ENCODE measurements around the gene NWD2.
"Not testable (repeated sequence)": the region's sequence is repeated elsewhere in the genome, so short reads cannot be mapped to it uniquely, and the experiment has no call there.

The NWD2 gene

DNA sequence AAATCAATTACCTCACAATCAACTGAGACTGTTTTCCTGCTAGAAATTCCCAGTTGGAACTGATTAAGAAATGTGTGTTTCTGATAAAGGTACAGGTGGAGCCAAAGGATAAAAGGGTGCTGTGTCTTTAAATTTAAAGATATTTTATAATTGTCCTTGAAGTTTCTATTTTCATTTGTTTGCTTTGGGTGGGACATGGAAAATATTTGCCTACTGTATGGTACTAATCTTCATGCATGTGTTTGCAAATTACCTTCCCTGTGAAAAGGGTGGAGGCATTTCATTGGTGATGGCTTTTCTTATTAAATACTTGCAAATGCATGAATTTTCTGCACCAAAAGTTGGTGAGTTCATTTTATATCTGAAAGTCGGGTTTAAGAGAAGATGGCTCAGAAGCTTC lies 225.7 kb downstream of the NWD2 start:
- DNase-seq (ENCODE audit: low read depth in 2 of 2) = no peak

DNA sequence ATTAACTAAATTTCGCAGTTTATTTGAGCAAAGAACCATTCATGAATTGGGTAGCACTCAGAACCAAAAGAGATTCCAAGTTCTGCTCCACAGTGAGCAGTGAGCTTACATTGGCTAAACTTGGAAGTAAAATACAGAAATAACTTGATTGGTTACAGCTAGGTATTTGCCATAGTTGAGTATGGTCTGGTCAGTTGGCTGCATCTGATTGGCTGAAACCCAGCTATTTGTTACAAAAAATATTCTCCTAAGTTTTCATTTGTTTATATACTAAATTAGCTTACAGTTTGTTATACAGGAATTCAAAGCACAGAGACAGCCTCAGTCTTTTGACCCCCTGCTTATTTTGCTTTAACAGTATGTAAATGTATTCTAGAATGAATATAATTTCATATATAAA lies 226.6 kb downstream of the NWD2 start:
- no peak for DNase-seq (ENCODE audit: low read depth in 2 of 2)

DNA sequence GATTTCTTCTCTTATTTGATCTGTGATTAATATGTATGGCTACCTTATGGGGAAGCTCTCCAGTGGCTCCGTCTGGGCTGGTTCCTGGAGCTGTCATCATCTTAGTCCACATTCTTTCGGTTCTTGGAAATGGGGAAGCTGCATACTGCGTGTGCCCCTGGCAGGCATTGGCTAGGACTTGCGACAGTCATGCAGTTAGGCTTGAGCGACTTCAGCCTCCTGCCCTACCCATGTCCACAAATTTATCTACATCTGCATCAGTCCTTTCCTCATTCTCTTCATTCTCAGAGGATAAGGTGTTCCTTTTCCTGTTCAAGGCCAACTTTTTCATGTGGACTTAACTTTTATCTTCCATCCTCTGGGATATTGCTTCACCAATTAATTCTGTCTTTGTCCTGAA lies 227.4 kb downstream of the NWD2 start:
- no peak for DNase-seq (ENCODE audit: low read depth in 2 of 2)

DNA sequence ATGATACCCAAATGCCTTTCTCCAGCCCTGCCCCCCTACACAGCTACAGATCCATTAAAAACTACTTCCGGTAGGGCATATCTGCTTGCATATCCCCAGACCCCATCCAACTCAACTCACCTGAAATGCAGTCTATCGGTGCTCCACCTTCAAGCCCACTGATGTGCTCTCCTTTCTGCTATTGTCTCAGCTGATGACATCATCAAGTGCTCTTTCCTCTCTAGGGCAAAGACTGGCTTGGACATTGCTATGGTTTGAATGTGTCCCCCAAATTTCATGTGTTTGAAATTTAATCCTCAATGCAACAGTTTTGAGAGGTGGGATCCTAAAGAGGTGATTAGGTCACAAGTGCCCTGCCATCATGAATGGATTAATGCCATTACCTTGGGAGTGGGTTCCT lies 229.3 kb downstream of the NWD2 start:
- no peak for DNase-seq (ENCODE audit: low read depth in 2 of 2)

DNA sequence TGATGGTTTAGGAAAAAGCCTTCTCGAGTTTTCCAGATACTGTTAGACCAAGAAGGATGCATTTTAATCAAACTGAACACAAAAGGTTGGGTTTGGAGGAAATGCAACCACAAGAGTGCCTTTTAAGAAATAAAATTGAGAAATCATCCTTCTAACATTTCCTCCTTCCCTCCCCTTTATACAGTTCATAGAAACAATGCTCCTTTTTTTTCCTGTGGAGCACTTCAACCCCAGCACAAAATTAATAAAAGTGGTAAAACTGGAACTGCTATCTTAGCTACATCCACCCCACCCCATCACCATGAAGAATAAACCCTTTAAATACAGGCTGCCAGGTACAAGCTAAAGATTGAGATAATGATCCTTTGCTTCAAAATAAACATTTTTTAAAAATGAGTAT lies 230.5 kb downstream of the NWD2 start:
- no peak for DNase-seq (ENCODE audit: low read depth in 2 of 2)

DNA sequence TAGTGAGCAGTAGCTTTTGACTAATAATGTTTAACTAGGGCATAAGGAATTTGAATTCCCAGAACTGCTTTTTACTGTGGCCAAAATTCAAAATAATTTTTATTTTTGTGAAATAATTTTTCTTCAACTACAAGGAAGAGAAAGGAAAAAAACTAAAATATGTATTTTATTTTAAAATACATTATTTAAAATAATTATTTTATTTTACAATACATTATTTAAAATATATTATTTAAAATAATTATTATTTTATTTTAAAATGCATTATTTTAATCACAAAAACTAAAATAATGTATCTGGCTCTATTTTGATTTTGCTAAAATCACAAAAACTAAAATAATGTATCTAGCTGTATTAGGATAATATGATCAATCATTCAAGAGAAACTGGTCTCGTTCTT lies 231.2 kb downstream of the NWD2 start:
- DNase-seq (ENCODE audit: low read depth in 2 of 2) = no peak

DNA sequence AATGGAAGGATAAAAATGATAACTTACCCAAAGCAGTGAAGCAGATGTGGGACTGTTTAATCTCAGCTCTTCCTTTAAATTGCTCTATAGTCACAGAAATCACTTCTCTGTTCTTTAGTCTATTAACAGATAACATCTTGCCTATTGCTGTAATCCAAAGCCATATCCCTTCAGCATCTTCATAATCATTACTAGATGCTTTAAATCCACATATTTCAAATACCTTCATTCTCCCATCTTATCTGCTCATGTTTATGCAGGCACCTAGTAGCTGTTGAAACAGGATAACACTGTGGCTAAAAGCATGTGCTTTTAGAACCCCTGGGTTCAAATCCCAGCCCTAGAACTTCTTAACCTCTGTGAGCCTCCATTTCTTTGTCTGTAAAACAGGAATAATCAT lies 231.7 kb downstream of the NWD2 start:
- DNase-seq (ENCODE audit: low read depth in 2 of 2) = no peak

DNA sequence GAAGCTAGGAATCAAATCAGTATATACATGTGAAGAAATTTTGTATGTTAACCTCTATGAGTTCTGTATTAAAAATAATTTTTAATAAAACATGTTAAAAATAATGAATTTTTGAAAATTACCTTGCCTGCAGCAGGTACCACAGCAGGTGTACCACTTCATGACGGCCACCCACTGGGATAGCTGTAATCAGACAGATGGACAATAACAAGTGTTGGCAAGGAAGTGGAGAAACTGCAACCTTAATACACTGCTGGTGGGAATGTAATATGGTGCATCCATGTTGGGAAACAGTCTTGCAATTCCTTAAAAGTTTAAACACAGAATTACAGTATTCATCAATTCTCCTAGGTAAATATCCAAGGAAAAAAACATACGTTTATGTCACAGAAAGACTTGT lies 232.1 kb downstream of the NWD2 start:
- DNase-seq (ENCODE audit: low read depth in 2 of 2) = no peak

DNA sequence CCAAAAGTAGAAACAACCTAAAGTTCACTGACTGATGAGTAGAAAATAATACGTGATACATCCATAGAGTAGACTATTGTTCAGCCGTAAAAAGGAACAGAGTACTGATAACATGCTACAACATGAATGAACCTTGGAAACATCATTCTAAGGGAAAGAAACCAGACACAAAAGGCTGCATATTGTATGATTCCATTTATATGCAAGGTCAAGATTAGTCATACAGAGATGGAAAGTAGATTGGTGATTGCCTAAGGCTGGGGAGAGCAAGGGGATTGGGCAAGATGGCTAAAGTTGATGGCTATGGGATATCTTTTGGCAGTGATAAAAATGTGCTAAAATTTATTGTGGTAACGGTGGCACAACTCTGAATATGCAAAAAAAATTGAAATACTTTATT lies 232.6 kb downstream of the NWD2 start:
- DNase-seq (ENCODE audit: low read depth in 2 of 2) = no peak

DNA sequence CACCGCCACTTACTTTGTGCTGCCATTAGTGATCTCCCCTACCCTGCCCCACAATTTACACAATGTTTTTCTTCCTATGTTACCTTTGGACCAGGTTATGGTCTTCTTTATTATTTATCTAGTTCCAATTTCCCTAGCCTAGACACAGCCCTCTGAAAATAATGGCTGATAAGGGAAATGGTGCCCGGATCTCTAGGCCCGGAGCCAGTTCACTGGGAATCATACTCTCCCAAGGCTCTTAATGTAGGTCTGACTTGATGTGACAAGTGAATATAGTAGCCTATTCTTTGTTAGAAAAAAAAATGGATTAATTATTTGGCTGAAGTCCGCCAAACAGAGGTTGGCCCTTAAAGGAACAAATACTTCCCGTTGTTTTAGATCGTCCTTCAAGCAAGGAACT lies 233.6 kb downstream of the NWD2 start:
- DNase-seq (ENCODE audit: low read depth in 2 of 2) = no peak

DNA sequence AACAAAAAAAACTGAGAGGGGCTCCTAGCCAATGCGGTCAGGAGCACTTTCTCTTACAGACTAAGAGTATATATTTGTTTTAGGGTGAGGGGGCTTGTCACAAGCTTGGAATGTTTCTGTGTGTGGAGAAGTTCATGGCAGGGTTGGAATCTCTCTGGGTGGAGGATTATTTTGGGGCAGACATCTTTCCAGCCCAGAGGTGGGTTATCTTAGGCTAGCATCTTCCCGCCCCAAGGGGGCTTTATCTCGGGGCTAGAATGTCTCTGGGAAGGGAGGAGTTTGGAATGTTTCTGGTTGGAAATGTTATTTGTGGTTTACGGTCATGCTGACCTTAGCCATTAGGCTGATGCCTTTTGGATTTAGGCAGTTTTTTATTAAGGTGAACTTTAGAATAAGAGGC lies 236.0 kb downstream of the NWD2 start:
- DNase-seq (ENCODE audit: low read depth in 2 of 2) = no peak

DNA sequence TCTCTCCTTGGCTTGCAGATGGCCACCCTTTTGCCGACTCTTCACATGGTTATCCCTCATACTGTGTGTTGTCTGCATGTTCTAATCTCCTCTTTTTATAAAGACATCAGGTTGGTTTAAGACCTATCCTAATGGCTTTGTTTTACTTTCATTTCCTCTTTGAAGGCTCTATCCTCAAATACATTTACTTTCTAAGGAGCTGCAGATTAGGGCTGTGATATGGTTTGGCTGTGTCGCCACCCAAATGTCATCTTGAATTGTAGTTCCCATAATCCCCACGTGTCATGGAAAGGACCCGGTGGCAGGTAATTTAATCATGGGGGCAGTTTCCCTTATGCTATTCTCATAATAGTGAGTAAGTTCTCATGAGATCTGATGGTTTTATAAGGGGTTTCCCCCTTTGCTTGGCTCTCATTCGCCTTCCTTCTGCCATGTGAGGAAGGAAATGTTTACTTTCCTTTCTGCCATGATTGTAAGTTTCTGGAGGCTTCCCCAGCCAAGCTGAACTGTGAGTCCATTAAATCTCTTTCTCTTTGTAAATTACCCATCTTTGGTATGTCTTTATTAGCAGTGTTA lies 237.1 kb downstream of the NWD2 start:
- no peak for DNase-seq (ENCODE audit: low read depth in 2 of 2)

DNA sequence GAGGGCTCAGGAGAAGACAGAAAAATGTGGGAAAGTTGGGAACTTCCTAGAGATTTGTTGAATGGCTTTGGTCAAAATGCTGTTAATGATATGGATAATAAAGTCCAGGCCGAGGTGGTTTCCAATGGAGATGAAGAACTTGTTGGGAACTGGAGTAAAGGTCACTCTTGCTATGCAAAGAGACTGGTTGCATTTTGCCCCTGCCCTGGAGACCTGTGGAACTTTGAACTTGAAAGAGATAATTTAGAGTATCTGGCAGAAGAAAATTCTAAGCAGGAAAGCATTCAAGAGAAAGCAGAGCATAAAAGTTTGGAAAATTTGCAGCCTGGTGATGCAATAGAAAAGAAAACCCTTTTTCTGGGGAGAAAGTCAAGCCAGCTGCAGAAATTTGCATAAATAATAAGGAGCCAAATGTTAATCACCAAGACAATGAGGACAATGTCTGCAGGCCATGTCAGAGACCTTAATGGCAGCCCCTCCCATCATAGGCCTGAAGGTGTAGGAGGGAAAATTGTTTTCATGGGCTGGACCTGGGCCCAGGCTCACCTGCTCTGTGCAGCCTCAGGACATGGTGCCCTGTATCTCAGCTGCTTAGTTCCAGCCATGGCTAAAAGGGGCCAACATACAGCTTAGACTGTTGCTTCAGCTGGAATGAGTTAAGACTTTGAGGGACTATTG lies 237.8 kb downstream of the NWD2 start:
- DNase-seq (ENCODE audit: low read depth in 2 of 2) = no peak

DNA sequence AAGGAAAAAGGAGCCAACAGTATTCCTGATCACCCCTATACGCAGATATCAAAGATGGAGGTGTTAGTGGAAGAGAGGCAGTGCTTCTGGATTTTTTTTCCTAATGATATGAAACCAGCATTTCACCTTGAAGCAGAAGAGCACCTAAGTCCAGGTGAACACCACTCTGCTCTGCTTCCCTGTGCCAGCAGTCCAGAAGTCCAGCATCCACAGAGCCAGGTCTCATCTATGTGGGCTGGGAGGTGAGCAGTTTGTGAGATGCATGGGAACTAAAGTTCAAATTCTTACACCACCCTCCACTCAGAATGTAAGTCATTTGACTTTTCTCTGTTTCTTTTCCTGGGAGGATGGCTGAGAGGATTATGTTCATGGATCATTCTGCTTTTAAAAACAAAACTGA lies 239.1 kb downstream of the NWD2 start:
- no peak for DNase-seq (ENCODE audit: low read depth in 2 of 2)

DNA sequence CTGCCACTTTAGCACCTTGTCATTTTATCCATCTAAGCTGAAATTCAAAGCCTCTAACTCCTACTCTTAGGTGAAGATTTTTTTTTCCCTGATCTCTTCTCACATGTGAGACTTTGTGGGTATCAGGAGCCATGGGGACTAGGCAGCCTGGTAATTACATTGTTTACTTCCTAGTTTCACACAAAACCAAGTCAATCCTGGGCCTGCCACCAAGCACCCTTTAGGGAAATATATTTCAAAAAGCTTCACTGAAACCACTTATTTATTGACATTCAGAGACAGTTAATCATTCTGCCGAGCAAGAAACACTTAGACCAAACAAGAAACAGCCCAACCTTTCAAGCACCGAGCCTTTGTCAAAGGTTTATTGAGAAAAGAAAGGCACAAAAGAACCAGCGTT lies 241.6 kb downstream of the NWD2 start:
- no peak for DNase-seq (ENCODE audit: low read depth in 2 of 2)

DNA sequence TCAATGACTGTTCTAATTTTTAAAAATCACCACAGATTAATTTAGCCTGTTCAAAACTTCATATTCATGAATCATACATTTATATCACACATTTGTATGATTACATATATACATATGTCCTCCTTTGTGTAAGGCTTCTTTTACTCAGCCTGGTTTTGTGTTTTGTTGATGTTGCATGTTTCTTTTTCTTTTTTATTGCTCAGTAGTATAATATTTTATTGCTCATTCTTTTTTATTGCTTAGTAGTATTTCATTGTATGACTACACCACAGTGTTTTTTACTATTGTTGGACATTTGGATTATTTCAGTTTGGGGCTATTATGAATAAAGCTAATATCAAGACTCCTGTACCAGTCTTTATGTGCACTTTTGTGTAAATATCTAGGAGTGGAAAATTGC lies 243.1 kb downstream of the NWD2 start:
- no peak for DNase-seq (ENCODE audit: low read depth in 2 of 2)

DNA sequence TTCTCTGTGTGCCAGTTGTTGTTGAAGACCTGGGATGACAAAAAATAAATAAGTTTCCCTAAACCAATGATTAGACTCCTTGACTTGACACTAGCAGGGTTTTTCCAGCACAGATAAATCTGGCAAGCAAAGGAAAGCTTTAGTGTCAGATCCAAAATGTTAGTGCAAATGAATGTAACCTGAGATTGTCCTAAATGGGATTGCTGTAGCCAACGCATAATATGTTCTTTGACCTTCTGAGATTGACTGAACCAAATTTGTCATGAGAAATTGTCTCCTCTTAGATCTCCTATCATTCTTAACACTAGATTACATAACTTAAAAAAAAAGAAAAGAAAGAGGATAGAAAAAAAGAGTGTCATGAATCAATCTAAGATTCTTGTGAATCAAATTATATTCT lies 245.2 kb downstream of the NWD2 start:
- DNase-seq (ENCODE audit: low read depth in 2 of 2) = no peak

DNA sequence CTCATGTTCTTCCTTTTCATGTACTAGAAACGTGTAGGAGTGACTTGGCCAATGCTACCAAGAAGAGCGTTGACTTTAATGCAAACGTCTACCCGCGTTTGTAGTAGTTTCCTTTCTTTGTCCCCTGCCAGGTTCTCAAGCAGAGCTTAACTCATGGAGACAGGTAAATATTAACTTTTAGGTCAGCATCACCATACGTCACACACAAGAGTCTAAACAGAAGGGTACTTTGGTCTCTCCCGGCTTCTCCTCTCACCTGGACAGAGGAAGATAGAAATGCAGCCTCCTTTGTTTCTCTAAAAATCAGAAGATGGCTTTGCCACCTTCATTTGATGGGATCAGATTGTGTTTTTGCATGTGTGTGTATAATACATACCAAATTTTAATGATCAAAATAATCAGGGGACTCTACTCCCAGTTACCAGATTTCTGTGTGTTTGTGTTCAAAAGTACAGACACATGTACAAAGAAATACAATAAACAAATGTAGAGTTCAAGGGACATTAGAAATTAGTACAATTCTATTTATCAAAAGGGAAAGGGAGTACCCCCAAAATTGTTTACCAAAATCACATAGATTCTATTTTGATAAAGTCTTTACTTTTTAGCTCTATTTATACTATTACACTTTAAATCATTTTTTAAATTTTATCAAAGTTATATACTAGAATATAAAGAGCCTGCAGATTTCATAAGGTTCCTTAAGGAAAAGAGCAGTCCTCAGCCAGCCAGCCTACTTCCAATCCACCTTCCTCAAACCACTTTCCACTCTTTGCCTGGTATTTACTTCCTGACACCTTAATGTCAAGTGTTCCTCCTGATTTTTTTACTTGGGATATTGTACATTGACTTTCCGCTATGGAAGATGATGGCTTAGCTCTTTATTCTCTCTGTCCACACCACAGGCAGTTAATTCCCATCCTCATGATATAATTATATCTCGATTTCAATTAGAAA lies 246.1 kb downstream of the NWD2 start:
- no peak for DNase-seq (ENCODE audit: low read depth in 2 of 2)

DNA sequence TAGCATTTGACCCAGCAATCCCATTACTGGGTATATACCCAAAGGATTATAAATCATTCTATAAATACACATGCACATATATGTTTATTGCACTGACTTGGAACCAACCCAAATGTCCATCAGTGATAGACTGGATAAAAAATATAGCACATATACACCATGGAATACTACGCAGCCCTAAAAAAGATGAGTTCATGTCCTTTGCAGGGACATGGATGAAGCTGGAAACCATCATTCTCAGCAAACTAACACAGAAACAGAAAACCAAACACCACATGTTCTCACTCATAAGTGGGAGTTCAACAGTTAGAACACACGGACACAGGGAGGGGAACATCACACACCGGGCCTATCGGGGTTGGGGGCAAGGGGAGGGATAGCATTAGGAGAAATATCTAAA lies 250.8 kb downstream of the NWD2 start:
- not testable (repeated sequence) for DNase-seq (ENCODE audit: low read depth in 2 of 2)

All from stimulated activated CD8-positive, alpha-beta memory T cell treated with anti-CD3 and anti-CD28 coated beads, Interleukin-7, amount 100 ng/mL, for 4 hours (primary cell).